K562 (cell line): Measurements from ENCODE around the gene TAF9. TPM values are rescaled to one million over a fixed set of nuclear protein-coding genes. Genes with fewer than 3 reads are reported as not detected.
A peak's percentile ranks its signal among the peaks of the same experiment; 100 is the strongest.

Experiments
- KAT8 ChIP-seq: fragments of 450-650 bp; IDR thresholded peaks from 2 replicates; pipeline ENCODE4 v1.6.1; 2016; ENCODE audit warnings: low read depth, mild to moderate bottlenecking
- POLR2A ChIP-seq: fragments of 450-650 bp; conservative IDR thresholded peaks from 2 replicates; pipeline ENCODE4 v1.6.1; 2016
- TAF9B ChIP-seq: fragments of 450-650 bp; IDR thresholded peaks from 2 replicates; pipeline ENCODE4 v1.6.1; 2018; ENCODE audit warnings: mild to moderate bottlenecking; ENCODE audit not compliant: partially characterized antibody
- TBL1XR1 ChIP-seq, 2 experiments: IDR thresholded peaks; 2 replicates each; pipeline ENCODE4 v1.6.1; 2012; ENCODE audit warnings: improper control_type of control experiment in 2 of 2, low read length in 2 of 2, mild to moderate bottlenecking in 1 of 2
- ZBTB40 ChIP-seq, 2 experiments: fragments of 450-650 bp in 1 of 2; sonication (generic) in 1 of 2; formaldehyde crosslinking in 1 of 2; IDR thresholded peaks; 2 replicates each; pipeline versions ENCODE4 v1.7.1 to v1.9.0; 2016 to 2022; ENCODE audit warnings: inconsistent platforms in 1 of 2, mild to moderate bottlenecking in 1 of 2, missing genetic modification reagents in 1 of 2
- ZNF224 ChIP-seq: sonication (generic); formaldehyde crosslinking; IDR thresholded peaks from 2 replicates; pipeline ENCODE4 v1.8.0; 2022; ENCODE audit warnings: mild to moderate bottlenecking, missing genetic modification reagents
- ZNF518B ChIP-seq: fragments of 250-450 bp; sonication (Bioruptor Pico); IDR thresholded peaks from 2 replicates; pipeline ENCODE4 v1.5.0; 2021; ENCODE audit warnings: mild to moderate bottlenecking, moderate library complexity
- ZNF561 ChIP-seq: fragments of 450-650 bp; formaldehyde crosslinking; conservative IDR thresholded peaks from 2 replicates; pipeline ENCODE4 v1.4.0; 2020; ENCODE audit warnings: mild to moderate bottlenecking, moderate library complexity
- ZNF655 ChIP-seq: fragments of 250-450 bp; sonication (Bioruptor Pico); IDR thresholded peaks from 2 replicates; pipeline ENCODE4 v1.5.0; 2021
- ZNF717 ChIP-seq: fragments of 250-450 bp; sonication (Bioruptor Pico); IDR thresholded peaks from 2 replicates; pipeline ENCODE4 v1.5.0; 2021
- polyA plus RNA-seq, 8 experiments: library from polyadenylated mRNA; depleted of rRNA in 4 of 8; stranded (reverse) in 5 of 8; unstranded in 3 of 8; fragments of >200 nt; fragmentation: Nextera tagmentation in 2 of 8; fragmentation: Illumina TruSeq in 1 of 8; extraction: Ambion mirVana in 2 of 8; extraction: Trizol in 1 of 8; gene quantifications; 2 replicates each; pipeline versions ENCODE4 v1.2.1 to v1.2.3, GENCODE V29; 2011 to 2014; ENCODE audit warnings: inconsistent platforms in 1 of 8, missing spikeins in 1 of 8
- total RNA-seq, 7 experiments: library from RNA; depleted of rRNA in 6 of 7; stranded (reverse); fragments of >200 nt in 6 of 7; fragmentation: Illumina TruSeq in 2 of 7; extraction: Trizol in 2 of 7; gene quantifications; 2 replicates each; pipeline versions ENCODE4 v1.2.1 to v1.2.3, GENCODE V29; 2011 to 2021; ENCODE audit warnings: low replicate concordance in 1 of 7

The TAF9 gene
- total and polyA plus RNA-seq, 9 of the 15 experiments (the other 6 are each of a cell fraction or from before 2014, with no cell fraction given) = 119 to 566 (median 207) TPM

GRCh38 chr5:69369340-69370121 lies at the start of gene TAF9, which contains the start of the genes AK6 and RAD17 (continued):
- no peak for TF ChIP-seq ZNF518B (CRISPR knock-in tag)
- TF ChIP-seq ZNF224 (CRISPR knock-in tag) = no peak
- 0 out of 4 replicates have a peak, but pooled peaks of 1 of the 2 experiments have one; percentile 34 for TF ChIP-seq TBL1XR1 (IDR thresholded peaks at IDR 0.05; ENCODE audit: low read length in 2 of 2)
- peak; percentile 76 for TF ChIP-seq ZBTB40 (IDR thresholded peaks at IDR 0.05)
- no peak for TF ChIP-seq ZBTB40 (CRISPR knock-in tag; IDR thresholded peaks at IDR 0.05)
- TF ChIP-seq TAF9B = peak; percentile 47
- TF ChIP-seq KAT8 = no peak
- peak; percentile 93 for TF ChIP-seq POLR2A
- TF ChIP-seq ZNF717 (CRISPR knock-in tag) = no peak
- no peak for TF ChIP-seq ZNF561 (CRISPR knock-in tag)
- no peak for TF ChIP-seq ZNF655 (CRISPR knock-in tag)
